HG03139 (cell line): Measurements from ENCODE around the gene WSCD1.

Source experiments
- ATAC-seq: cut with Tn5 transposase; IDR thresholded peaks from one replicate; pipeline ENCODE4 v1.9.1; 2021; ENCODE audit not compliant: unreplicated experiment

Gene WSCD1

GRCh38 chr17:6069539-6070429 lies at the start of gene WSCD1:
Gene WSCD1, plus strand, starts transcription at chr17:6070379. Its CDS starts 10,280 bp downstream, at chr17:6080659.
- ATAC-seq = no peak

- no peak for ATAC-seq
These were observed 49.2 kb upstream of the WSCD1 start for GRCh38 chr17:6021011-6021400.

GRCh38 chr17:6021627-6022026 lies 48.6 kb upstream of the WSCD1 start:
- no peak for ATAC-seq

DNA sequence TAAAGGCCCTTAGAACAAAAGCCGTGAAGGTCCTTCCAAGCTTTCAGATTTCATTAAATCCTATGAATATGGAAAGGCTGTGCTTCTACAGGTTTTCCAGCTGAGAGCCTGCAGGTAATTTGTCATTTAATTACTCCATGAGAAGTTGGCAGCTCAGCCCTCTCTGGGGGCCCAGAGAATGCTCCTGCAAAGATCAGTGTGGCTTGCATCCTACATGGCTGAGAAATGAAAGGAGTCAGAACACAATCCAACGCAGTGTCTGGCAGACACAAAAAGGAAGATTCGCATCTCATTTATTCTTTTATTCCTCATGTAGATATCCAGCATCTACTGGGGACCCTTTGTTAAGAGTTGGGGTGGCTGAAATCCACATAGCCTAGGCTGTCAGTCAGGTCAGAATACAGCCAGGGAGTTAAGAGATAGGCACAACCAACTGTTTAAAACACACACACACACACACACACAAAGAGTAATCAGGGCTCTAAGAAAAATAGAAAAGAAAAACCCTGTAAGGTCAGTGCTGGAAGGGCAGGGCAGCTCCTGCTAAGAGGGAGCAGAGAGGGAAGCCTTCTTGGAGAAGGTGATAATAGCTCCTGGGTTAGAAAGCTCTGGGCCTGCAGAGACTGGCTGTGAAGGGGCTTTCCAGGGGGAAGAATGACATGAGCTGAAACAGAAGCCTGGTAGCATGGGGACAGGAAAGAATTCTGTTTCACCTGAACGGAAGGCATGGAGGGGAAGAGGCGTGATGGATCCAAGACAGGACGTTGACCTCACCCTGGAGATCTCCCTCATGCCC lies 46.9 kb upstream of the WSCD1 start:
- no peak for ATAC-seq

DNA sequence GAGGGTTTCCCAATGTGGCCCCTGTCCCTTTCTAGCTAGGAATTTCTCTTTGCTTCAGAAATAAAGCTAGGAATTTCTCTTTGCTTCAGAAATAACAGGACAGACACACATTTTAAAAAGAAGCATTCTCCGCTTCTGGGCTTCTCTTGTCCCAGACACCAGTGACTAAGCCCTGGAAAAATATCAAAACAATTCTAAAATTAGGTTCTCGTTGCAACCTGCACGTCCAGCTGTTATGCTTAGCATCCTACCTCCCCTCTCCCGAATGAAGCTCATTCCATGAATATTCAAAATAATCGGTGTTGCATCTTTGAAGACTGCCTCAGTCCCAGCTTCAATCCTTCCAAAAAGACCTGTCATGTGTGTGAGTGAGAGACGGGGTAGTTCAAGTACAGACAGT lies 45.6 kb upstream of the WSCD1 start:
- no peak for ATAC-seq

DNA sequence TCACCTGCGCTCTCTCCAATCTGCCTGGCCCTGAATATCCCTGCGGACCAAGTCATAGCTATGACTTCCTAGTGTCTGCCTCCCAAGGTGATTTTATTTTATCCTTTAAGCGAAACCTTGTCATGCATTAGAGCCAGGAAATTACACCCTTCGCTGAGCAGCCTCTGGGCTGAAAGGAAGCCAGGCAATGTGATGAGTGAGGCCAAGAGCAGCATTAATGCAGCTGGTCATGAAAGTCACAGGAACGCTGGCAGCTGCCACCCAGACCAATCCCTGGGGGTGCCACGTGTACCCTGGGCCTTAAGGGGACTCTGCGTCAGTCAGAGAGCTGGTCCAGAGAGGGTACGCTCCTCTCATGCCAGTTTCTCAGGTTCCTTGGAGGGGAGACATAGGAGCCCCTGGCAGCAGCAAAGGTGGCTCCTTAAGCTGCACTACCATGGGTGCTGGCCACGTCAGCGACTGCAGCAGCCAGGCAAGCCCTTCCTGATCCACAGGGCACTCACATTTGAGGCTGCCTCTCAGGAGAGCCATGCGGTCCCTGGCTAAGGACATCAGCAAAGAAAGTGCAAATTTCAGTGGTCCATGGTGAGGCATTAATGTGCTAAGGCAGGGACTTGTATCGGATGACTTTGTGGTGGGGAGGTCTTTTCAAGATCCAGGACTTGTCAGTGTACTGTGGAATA lies 42.7 kb upstream of the WSCD1 start:
- no peak for ATAC-seq

DNA sequence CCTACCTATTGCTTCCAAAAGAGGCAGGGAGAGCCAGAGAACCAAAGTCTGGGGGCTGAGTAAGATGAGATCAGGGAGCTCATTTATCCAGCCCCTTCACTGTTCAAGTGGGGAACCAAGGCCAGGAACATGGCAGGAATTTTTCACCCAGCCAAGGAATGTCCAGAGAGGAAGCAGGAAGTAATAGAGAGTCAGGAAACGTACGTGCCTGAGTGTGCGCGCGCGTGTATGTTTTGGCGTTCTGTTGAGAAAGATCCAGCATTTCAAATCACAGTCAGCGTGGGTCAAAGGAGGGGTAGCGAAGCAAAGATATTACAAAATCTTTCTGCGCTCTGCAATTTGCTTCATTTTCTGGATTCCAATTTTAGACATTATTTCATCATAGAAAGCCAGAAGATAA lies 41.9 kb upstream of the WSCD1 start:
- ATAC-seq = no peak

GRCh38 chr17:6035801-6036394 lies 34.3 kb upstream of the WSCD1 start:
- ATAC-seq = no peak

GRCh38 chr17:6040504-6040903 lies 29.7 kb upstream of the WSCD1 start:
- ATAC-seq = no peak

- no peak for ATAC-seq
These were observed 28.9 kb upstream of the WSCD1 start for GRCh38 chr17:6041246-6041645.

DNA sequence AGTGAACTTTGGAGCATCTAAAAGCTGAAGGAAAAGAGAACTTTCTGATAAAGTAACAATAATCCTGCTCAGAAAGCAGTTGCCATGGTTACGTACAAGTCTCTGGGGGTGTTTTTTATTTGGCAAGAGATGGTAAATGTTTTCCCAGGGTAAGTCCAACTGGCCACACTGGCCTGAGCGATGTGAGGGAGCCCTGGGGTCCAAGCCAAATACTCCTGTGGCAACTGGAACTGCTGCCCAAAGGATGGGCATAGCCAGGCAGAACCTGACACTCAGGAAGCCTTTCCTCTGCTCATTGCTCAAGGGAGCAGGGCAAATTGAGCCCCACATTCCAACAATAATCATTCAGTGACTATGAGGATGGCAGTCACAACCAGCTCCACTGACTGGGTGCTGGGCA lies 26.8 kb upstream of the WSCD1 start:
- ATAC-seq = no peak

GRCh38 chr17:6044261-6044660 lies 25.9 kb upstream of the WSCD1 start:
- ATAC-seq = no peak

- ATAC-seq = no peak
These were observed 24.4 kb upstream of the WSCD1 start for GRCh38 chr17:6045621-6046357.

DNA sequence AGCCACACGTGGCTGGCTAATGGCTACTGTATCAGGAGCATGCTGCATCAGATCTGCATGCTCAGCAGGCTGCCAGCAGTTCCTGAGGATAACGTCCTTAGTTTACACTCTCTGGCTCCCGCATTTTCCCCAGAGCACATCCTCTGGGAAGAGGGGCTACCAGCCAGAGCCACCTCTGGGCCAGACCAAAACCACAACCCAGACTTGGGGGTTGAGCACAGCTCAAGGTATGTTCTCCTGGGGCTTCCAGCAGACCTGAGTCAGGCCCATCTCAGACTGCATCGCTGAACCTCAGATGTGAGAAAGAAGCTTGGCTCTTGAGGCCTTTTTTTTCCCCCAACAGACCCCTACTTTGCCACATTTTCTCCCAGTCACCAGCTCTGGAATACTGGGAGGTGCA lies 23.7 kb upstream of the WSCD1 start:
- ATAC-seq = no peak

GRCh38 chr17:6046931-6047330 lies 23.2 kb upstream of the WSCD1 start:
- no peak for ATAC-seq

DNA sequence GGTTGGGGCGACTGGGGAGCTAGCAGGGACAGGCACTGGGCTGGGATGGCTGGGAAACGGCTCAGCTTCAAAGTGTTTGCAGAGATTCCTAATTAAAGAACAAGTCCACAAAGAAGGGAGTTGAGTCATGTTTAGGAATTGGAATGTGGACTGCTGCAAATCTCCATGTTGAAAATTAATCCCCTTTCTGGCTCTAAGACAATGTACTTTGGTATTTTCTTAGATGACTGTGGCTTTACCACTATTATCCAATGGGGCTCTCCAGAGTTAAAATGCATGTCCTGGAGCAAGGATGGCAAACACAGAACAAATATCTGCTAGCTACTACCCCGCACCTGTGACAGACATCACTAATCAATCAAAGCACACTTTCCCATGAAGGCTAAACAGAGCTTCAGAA lies 22.2 kb upstream of the WSCD1 start:
- no peak for ATAC-seq

GRCh38 chr17:6048486-6048885 lies 21.7 kb upstream of the WSCD1 start:
- ATAC-seq = no peak

DNA sequence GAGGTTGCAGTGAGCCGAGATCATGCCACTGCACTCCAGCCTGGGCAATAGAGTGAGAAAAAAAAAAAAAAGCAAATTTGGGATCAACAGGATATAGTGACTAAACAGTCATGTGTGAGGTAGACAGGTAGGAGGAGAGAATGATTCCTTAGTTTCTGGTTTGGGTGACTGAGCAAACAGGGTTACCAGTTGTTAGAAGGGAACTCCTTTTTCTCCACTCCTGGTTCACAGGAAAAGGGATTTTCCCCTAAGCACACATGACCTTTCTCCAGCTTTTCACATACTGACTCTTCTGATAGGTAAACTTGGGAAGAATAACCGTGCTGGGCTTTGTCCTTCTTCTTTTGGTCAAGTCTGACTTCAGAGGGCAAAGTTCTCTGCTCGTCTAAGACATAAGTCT lies 17.3 kb upstream of the WSCD1 start:
- no peak for ATAC-seq

GRCh38 chr17:6054372-6054771 lies 15.8 kb upstream of the WSCD1 start:
- ATAC-seq = no peak

DNA sequence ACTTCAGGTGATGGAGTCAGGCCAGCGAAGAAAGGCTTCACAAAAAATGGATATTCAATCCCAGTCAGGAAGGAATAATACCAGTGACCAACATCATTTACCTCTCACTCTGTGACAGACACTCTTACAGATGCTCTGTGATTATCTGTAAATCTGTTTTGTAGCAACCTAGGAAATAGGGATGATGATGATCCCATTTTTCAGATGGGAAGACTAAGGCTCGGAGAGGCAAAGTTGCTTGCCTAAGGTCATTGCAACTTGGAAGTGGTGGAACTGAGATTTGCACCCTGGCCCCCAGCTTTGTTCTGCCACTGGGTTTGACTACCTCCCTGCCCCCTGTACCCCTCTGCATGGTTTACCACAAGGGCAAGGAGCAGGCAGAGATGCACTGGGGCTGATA lies 14.1 kb upstream of the WSCD1 start:
- no peak for ATAC-seq

GRCh38 chr17:6057562-6057961 lies 12.6 kb upstream of the WSCD1 start:
- ATAC-seq = no peak
